Measurements from ENCODE around the gene MEGF11.

Gene MEGF11

GRCh38 chr15:66078929-66079275 is 174.6 kb downstream of the MEGF11 start:
- DNase-seq = no peak

- DNase-seq = no peak
Measured at GRCh38 chr15:66078196-66078928, 175.2 kb downstream of the MEGF11 start.

- DNase-seq = no peak
Measured at GRCh38 chr15:66077320-66077663, 176.3 kb downstream of the MEGF11 start.

- no peak for DNase-seq
Measured at GRCh38 chr15:66076591-66077319, 176.8 kb downstream of the MEGF11 start.

DNA sequence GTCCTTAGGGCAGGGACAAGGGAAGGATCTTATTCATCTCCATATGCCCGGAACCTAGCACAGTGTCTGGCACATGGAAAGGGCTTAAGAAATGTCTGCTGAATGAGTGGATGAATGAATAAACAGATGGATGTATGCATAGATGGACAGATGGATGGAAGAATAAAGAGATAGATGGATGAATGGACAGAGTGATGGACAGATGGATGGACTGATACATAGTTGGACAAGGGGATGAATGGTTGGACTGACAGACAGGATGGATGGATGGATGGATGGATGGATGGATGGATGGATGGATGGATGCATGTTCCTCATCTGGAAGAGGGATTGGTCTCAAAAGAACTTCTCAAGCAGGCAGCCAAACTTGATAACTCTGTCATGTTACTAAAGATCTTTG is 177.6 kb downstream of the MEGF11 start:
- DNase-seq = no peak

- no peak for DNase-seq
Measured at GRCh38 chr15:66072616-66073361, 180.8 kb downstream of the MEGF11 start.

DNA sequence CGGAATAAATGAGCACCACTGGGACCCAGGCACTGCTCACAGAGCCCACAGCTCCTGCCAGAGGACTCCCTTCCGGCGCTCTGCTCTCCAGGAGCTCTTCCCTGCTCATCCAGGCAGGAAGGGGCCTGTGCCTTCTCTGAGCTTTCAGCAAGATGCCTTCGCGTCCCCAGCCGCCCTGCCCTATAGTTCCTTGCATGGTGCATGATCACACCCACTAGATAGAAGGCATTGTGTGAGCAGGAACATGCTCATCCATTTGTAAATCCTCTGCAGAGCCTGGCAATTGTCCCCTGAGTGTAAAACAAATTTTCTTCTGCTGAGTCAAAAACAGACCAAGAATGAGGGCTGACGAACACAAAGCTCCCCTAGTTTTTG is 181.6 kb downstream of the MEGF11 start:
- no peak for DNase-seq

DNA sequence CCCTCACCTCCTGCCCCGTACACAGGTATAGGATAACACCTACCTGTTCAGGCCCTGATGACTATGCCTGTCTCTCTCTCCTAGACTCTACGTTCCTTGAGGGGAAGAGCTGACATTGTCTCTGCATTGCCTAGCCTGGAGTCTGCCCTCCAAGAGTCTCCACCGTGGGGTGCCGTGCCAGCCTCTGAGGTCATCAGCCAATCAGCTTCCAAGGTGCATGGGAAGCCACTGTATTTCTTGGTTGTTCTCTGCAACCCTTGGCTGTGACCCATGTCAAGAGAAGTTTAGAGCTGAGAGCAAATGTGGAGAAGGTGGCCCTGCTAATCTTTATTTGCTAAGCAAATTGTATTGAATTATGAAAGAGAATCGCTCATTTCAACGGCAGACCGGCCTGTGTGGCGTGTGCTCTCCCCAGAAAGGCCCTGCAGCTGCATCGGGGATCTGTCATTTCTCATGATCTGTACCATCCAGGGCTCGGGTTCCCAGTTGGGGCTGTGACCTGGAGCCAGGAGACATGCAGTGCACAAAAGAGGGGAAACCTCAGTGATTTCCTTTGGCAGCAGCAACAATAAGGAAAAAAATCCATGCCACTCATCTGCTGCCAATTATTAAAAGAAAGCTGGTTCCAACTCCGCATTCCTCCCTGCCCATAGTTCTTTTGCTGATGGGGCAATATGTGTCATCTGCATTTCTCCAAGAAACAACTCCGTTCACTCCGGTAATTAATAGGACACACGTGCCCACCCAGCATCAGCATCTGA is 182.2 kb downstream of the MEGF11 start:
- no peak for DNase-seq

- no peak for DNase-seq
Measured at GRCh38 chr15:66070220-66070934, 183.2 kb downstream of the MEGF11 start.

DNA sequence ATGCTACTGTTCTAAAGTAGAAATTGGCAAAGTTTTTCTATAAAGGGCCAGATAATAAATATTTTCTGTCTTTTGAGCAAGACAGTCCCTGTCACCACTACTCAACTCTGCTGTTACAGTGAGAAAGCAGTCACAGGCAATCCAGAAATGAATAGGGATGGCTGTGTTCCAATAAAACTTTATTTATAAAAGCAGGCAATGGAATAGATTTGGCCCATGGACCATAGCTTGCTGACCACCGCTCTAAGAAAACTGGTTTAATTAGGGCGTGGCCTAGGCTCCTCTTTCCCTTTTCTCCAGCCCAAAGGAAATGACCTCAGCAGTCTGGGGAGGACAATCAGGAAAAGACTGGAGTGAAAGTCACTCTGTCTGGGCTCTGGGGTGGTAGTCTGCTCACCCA is 183.8 kb downstream of the MEGF11 start:
- DNase-seq = no peak

GRCh38 chr15:66068801-66069200 is 184.7 kb downstream of the MEGF11 start:
- no peak for DNase-seq

- DNase-seq = no peak
Measured at GRCh38 chr15:66067687-66068086, 185.9 kb downstream of the MEGF11 start.

DNA sequence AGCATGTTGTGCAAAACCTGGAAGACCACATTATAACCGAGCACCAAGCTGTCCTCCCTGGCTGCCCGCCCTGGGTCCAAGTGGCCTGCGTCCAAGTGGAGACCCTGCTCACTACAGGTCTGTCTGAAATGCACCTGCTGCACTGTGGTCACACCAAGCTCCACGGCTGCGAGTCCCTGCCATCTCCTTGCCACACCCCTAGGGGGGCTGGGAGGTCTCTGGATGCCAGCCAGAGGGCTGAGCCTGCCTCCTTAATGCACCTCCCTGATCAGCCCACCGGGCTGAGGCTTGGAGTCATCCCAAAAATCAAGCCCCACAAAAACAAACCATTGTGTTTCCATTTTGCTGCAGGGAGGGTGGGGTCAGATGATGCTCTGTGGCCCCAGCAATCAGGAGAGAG is 187.1 kb downstream of the MEGF11 start:
- DNase-seq = no peak

GRCh38 chr15:66066005-66066404 is 187.5 kb downstream of the MEGF11 start:
- no peak for DNase-seq

DNA sequence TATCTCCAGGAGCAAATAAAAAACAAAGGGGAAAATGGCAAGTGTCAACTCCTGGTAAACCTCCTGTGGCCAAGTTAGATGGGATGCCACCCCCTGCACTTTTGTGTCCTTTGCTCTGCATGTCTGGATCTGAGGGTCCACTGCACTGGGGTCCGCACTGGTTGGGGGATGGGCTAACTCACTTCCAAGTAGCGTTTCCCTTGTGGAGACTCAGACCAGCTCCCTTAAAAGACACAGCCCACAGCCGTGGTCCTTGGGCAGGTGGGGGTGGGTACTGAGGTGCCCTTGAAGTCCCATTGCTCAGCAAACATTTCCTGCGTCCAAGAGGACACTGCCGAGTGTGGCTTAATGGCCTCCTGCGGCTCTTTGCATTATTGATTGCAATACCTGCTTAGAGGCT is 188.2 kb downstream of the MEGF11 start:
- no peak for DNase-seq

GRCh38 chr15:66063147-66063546 is 190.4 kb downstream of the MEGF11 start:
- DNase-seq = no peak

- DNase-seq = no peak
Measured at GRCh38 chr15:66057089-66057488, 196.5 kb downstream of the MEGF11 start.

DNA sequence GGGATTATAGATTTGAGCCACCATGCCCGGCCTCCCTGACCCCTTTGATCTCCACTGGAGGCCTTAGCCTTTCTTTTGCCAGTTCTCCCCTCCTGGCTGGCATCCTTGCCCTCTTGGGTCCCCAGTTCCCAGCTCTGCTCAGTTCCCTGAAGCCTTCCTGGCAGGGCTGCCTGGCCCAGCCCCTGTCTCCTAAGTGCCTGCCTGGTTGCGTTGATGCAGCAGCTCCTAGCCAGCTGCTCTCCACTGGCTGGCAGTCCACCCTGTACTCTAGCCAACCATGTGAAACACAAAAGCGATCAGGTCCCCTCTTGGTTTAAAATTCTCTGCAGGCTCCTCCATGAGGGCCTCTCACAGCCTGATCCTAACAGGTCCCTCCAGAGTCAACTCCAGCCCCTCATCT is 199.6 kb downstream of the MEGF11 start:
- no peak for DNase-seq

DNA sequence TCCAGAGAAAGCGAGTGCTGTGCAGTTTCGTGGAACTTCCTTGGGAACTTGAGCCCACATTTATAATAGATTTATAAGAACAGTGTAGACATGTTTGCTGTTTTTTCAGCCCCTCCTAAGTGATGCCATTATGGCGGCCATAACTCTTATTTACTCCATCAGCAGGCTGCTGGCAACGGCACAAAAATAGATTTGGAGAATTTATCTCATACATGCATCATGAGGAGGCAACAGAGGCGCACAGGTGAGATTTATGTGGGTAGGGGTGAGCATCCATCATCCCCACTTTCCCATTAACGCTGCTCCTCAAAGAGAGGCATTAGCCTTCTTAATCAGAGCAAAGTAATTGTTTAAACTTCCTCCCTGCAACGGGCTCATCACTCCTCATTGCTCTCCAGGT is 201.7 kb downstream of the MEGF11 start:
- no peak for DNase-seq

GRCh38 chr15:66050264-66050663 is 203.3 kb downstream of the MEGF11 start:
- DNase-seq = no peak

- no peak for DNase-seq
Measured at GRCh38 chr15:66049353-66049752, 204.2 kb downstream of the MEGF11 start.

GRCh38 chr15:66047321-66048024 is 206.1 kb downstream of the MEGF11 start:
- DNase-seq = no peak
